A549 treated with AZD9567 at 1 μM for 4 hours (cell line): Measurements from ENCODE around the gene BACH2. TPM values are rescaled to one million over a fixed set of nuclear protein-coding genes. Genes with fewer than 3 reads are reported as not detected.

Experiments
- total RNA-seq: library from RNA; stranded (reverse); fragments of 200-300 nt; extraction: Qiagen RNA extraction; gene quantifications from 5 replicates; pipeline ENCODE4 v1.2.3, GENCODE V29; 2022; ENCODE audit not compliant: insufficient read depth

Gene BACH2
- total RNA-seq, result 0.58 to 1.1 TPM (median 0.73 TPM) in 4 of 5 replicates, not detected in the other

GRCh38 chr6:90296341-90297114 lies at the start of gene BACH2:
TSS of gene BACH2 (minus strand) at chr6:90296843. CDS start at chr6:90008844, 287,999 bp downstream.

GRCh38 chr6:89894169-89894568 lies 402.5 kb downstream of the BACH2 start, which contains the start of gene GJA10:
TSS of gene GJA10 (plus strand) at chr6:89894469. CDS start at chr6:89894469, 0 bp downstream.

